VCaP (cell line): ENCODE results near the gene NDST4.
"Not testable (repeated sequence)": the region's sequence is repeated elsewhere in the genome, so short reads cannot be mapped to it uniquely, and the experiment has no call there.

ENCODE experiments used
- H3K27ac ChIP-seq: fragments of 450-650 bp; 2 replicates; pipeline ENCODE4 v1.5.1; 2017
- TF ChIP-seq, protein P1 (sequence below): fragments of 450-650 bp; conservative IDR thresholded peaks from 2 replicates; pipeline ENCODE4 v1.5.1; 2017; ENCODE audit warnings: mild to moderate bottlenecking, moderate library complexity

The NDST4 gene

DNA sequence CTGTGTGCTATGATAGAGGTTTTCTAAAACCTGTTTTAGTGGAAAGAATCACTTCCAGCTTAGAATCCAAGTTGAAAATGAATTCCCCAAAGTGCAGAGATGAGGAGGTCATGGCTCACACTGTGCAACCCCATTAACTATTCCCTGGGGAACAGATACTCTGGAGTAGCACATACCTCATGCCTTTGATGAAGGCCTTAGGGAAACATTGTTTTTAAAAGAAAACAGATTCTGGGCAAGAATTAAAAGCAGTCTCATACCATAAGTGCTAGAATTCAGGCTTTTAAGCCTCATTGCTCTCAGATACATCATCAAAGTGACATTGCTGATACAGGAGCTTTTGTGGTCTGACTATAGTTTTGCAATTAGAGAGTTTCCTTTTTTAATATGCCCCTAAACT, 115.1 kb downstream of the NDST4 start:
- H3K27ac ChIP-seq = no peak overlapping the region
- TF ChIP-seq, protein P1, sequence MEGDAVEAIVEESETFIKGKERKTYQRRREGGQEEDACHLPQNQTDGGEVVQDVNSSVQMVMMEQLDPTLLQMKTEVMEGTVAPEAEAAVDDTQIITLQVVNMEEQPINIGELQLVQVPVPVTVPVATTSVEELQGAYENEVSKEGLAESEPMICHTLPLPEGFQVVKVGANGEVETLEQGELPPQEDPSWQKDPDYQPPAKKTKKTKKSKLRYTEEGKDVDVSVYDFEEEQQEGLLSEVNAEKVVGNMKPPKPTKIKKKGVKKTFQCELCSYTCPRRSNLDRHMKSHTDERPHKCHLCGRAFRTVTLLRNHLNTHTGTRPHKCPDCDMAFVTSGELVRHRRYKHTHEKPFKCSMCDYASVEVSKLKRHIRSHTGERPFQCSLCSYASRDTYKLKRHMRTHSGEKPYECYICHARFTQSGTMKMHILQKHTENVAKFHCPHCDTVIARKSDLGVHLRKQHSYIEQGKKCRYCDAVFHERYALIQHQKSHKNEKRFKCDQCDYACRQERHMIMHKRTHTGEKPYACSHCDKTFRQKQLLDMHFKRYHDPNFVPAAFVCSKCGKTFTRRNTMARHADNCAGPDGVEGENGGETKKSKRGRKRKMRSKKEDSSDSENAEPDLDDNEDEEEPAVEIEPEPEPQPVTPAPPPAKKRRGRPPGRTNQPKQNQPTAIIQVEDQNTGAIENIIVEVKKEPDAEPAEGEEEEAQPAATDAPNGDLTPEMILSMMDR = no peak

DNA sequence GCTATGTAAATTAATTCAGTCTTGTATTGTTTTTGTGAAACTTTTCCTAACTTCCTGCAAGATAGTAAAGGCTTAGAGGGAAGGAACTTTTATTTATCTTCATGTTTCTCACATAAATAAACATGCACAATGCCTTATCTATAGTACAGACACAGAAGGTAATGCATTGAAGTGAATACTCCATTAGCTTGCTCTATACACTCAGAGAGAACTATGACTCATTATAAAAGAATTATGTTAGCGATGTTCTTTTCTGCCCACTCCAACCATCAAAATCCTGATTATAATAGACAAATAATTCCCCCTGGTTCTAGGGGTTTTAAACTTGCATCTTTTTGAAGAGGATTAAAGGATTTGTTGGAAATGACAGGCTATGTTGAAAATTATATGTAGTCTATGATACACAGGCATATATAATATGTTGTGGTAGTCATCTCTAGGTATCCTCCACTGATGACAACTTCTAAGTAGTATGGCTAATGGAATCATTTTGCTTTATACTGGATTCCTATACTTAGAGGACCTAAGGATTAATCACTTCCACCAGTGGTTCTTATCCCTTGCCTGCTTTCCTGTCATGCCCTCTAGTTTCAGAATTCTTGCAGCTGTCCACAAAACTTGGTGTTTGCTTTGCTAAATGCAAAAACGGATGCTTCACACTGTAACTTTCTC, 115.7 kb downstream of the NDST4 start:
- no peak overlapping the region for H3K27ac ChIP-seq
- TF ChIP-seq, protein P1 = no peak

DNA sequence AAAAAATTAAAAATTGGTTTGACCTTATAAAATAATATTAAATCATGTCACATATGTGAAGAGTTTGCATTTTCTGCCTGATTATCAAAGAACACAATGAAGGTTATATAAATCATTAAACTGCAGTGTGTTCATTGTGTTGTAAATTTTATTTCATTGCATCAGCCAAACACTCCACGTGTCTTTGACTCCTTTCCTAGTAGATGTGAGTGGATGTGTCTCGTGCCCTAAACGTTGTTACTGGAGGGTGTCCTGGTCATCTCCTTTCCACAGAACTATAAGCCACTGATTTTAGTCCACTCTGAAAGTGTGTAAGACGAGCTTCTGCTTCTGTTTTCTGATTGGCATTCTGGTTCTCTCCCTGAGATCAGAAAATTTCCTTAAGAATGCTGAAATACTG, 127.3 kb downstream of the NDST4 start:
- no peak overlapping the region for H3K27ac ChIP-seq
- TF ChIP-seq, protein P1 = no peak

DNA sequence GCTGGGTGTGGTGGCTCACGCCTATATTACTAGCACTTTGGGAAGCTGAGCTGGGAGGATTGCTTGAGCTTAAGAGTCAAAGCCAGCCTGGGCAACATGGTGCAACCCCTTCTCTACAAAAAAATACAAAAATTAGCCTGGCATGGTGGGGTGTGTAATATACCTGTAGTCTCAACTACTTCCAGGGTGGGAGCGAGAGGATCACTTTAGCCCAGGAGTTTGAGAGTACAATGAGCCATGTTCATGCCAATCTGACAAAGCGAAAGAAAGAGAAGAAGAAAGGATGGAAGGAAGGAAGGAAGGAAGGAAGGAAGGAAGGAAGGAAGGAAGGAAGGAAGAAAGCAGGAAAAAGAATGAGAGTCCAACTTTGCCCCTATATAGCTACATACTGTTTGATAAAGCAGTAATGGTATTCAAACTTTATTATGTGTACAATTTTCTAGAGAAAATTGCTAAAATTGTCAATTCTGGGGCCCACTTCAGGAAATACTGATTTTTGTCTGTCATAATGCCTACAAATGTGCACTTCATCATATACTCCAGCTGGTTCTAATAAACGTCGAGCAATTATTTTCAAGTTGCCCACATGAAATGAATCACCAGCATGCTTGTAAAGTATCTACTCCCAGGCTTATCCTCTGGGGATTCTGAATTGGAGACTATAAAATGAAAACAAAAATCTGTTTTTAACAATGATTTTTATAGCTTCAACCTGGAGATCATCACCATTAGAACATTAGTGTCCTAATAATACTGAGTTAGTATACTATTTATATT, 132.3 kb downstream of the NDST4 start:
- H3K27ac ChIP-seq = no peak overlapping the region

DNA sequence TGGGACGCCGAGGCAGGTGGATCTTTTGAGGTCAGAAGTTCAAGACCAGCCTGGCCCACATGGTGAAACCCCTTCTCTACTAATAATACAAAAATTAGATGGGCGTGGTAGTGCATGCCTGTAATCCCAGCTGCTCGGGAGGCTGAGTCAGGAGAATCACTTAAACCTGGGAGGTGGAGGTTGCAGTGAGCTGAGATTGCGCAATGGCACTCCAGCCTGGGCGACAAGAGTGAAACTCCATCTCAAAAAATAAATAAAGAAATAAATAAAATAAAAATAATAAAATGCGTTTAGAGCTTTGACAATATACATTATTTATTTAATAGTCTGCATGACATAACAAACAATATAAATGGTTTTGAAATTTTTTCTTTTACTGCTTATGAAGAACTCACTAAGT, 133.0 kb downstream of the NDST4 start:
- H3K27ac ChIP-seq = not testable (repeated sequence)

More for the DNA sequence above, 132.3 kb downstream of the NDST4 start:
- TF ChIP-seq, protein P1 = no peak

DNA sequence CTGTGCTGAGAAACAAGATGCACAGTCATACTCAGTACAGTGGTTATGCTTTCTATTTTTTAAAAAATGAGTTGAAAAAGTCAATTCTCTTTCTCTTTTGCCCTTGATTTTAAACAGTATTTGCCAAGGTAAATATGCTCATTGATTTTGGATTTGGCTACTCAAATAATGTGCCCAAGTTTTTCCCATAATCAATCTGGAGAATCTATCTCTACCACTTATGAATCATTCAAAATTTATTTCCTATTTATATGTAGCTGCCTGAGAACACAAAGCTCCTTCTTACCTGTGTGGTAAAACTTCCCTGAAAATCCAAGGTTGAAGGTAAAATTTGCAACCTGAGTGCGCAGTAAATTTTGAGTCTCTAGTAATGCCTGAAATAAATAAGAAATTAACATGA, 136.5 kb downstream of the NDST4 start:
- TF ChIP-seq, protein P1 = no peak
- no peak overlapping the region for H3K27ac ChIP-seq

DNA sequence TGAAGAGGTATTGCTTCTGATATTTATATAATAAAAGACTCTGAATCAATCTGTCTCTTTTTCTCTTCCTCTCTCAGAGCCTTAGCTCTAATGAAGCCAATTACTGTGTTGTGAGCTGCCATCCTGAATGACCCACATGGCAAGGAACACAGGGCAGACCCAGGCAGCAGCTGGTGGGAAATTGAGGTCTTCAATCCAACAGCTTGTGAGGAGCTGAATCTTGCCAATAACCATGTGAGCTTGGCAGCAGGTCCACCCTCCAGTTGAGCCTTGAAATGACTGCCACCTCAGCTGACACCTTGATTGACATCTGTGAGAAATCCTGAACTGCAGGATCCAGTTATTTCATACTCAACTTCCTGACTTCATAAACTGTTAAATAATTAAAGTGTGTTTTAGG, 149.4 kb downstream of the NDST4 start:
- TF ChIP-seq, protein P1 = no peak

DNA sequence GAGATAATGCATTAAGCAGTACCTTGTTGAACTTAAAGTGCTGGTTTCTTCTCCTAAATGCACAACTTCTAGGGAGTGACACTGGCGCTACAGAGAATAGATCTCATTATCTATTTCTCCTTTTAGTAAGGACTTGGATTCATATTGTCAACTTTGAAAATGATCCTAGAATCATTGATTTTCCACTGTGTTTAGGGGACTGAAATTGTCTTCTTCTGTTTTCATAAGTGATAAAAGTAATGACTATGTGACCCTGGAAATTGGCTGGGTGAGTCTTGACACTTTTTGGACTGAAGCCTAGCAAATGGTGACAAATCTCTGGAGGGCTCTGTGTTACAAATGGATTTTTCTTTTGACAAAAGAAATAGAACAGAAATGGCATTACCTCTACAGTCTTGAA, 167.8 kb downstream of the NDST4 start:
- TF ChIP-seq, protein P1 = no peak
- no peak overlapping the region for H3K27ac ChIP-seq

More for the DNA sequence above, 149.4 kb downstream of the NDST4 start:
- no peak overlapping the region for H3K27ac ChIP-seq
